ENCODE results near the gene EGFLAM. TPM values are rescaled to one million over a fixed set of nuclear protein-coding genes. Genes with fewer than 3 reads are reported as not detected.

Gene EGFLAM
- total and polyA plus RNA-seq, 10 of the 15 experiments (the other 5 are each of a cell fraction or from before 2014, with no cell fraction given) = 0.37 TPM; not detected in 9

DNA sequence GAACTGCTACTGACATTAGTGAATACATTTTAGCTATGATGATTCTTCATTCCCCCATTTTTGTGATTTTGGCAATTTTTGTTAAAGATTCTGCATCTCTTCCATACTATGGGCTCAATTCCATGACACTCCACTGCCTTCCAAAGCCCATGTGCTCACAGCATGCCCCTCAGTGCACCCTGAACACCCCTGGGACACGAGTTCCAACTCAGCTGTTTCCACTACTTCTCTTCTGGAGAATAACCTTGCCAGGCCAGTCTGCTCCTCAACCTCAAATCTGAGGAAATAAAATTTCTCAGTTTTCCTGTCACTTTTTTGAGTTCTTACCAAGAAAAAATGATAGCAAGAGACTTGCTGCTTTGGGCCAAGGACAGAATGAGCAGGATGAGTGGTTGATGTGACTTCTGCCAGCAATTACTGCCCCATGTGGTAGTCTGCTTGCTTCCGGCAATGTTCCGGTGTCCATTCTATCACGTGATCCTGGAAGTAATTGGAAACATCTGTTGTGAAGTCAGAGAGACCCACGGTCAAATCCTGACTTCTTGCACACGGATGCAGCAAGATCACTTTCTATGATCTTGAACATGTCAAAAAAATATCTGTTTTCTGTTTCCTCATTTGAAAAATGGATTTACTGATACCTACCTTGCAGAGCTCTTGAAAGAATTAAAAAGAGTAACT lies 58.3 kb downstream of the EGFLAM start (continued):
- TF ChIP-seq, protein P1, sequence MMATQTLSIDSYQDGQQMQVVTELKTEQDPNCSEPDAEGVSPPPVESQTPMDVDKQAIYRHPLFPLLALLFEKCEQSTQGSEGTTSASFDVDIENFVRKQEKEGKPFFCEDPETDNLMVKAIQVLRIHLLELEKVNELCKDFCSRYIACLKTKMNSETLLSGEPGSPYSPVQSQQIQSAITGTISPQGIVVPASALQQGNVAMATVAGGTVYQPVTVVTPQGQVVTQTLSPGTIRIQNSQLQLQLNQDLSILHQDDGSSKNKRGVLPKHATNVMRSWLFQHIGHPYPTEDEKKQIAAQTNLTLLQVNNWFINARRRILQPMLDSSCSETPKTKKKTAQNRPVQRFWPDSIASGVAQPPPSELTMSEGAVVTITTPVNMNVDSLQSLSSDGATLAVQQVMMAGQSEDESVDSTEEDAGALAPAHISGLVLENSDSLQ (IDR thresholded peaks at IDR 0.05) = no peak
- TF ChIP-seq NR2C1 (IDR thresholded peaks at IDR 0.05) = no peak

DNA sequence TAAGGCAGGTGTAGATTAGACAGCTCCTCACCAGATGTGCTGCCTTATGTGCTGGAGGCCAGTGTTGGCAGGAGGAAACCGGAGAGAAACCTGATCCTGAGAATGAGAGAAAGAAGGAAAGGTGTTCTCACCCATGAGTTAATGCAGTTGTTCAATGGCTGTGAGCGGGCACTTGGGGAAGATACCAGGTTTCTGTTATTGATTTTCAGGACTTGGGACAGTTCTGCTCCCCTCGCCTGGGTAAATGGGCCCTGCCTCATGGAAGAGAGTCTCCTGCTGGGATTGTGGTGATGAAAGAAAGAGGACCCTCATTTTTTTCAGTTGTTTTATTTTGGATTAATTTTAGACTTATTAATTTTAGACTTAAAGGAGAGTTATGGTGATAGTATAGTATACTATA lies 59.5 kb downstream of the EGFLAM start:
- Histone ChIP-seq H3K9ac (ENCODE audit: control insufficient read depth, insufficient read depth, low read length) (no peak overlapping the region), H4K20me1 (ENCODE audit: control insufficient read depth, insufficient read depth) (no peaks in the 10 kb centered on the region), H3K4me2 (ENCODE audit: control insufficient read depth, insufficient read depth) (no peak overlapping the region), H3K9me3 (replicated peaks; ENCODE audit: control insufficient read depth, insufficient read depth, low read length) (no peaks in the 10 kb centered on the region), H2AFZ (ENCODE audit: control insufficient read depth, low read depth, low read length) (no peak overlapping the region), H3K4me1 (ENCODE audit: control insufficient read depth, insufficient read depth, low read length) (no peaks in the 10 kb centered on the region), H3K27me3 (replicated peaks in 1 of 2; ENCODE audit: control insufficient read depth in 2 of 2, insufficient read depth in 2 of 2, low read length in 1 of 2) (no peaks in the 10 kb centered on the region), H3K36me3 (ENCODE audit: control insufficient read depth in 2 of 2, insufficient read depth in 2 of 2, low read length in 1 of 2) (no peaks in the 10 kb centered on the region), H3K27ac (ENCODE audit: control insufficient read depth, insufficient read depth) (no peak overlapping the region), H3K4me3 (no peak overlapping the region), H3K79me2 (ENCODE audit: control insufficient read depth, insufficient read depth, low read length) (no peaks in the 10 kb centered on the region)
- no TSS peak for BruUV-seq (replicated peaks)
- intact Hi-C loops (cut with micrococcal nuclease; ENCODE audit: unreplicated experiment) (no loop called here), in situ Hi-C loops (cut with MboI) (no loop called here)
- TF ChIP-seq RFX5 (IDR thresholded peaks at IDR 0.05; ENCODE audit: low read depth, low read length) (no peak), DPF2 (IDR thresholded peaks at IDR 0.05) (no peak), RAD21 (IDR thresholded peaks at IDR 0.05; ENCODE audit: insufficient read depth, low read depth, low read length) (no peak), CHD2 (IDR thresholded peaks at IDR 0.05; ENCODE audit: borderline replicate concordance, low read depth, low read length) (no peak), TAF1 (IDR thresholded peaks at IDR 0.05; ENCODE audit: borderline replicate concordance, low read depth, low read length) (no peak), SIX5 (IDR thresholded peaks at IDR 0.05; ENCODE audit: low read depth, low read length, severe bottlenecking) (no peak), PAX8 (IDR thresholded peaks at IDR 0.05) (no peak), SREBF1 (IDR thresholded peaks at IDR 0.05; ENCODE audit: low read length) (no peak), ZBED1 (IDR thresholded peaks at IDR 0.05; ENCODE audit: borderline replicate concordance) (no peak), ZSCAN29 (IDR thresholded peaks at IDR 0.05) (no peak), HDAC6 (IDR thresholded peaks at IDR 0.05; ENCODE audit: unreplicated experiment) (no peak), NR2C1 (IDR thresholded peaks at IDR 0.05) (no peak), MTA2 (IDR thresholded peaks at IDR 0.05; ENCODE audit: low read depth) (no peak), EP300 (IDR thresholded peaks at IDR 0.05; ENCODE audit: borderline replicate concordance in 1 of 2, control insufficient read depth in 1 of 2, low read depth in 2 of 2, low read length in 2 of 2) (no peak)
- TF ChIP-seq, protein P2, sequence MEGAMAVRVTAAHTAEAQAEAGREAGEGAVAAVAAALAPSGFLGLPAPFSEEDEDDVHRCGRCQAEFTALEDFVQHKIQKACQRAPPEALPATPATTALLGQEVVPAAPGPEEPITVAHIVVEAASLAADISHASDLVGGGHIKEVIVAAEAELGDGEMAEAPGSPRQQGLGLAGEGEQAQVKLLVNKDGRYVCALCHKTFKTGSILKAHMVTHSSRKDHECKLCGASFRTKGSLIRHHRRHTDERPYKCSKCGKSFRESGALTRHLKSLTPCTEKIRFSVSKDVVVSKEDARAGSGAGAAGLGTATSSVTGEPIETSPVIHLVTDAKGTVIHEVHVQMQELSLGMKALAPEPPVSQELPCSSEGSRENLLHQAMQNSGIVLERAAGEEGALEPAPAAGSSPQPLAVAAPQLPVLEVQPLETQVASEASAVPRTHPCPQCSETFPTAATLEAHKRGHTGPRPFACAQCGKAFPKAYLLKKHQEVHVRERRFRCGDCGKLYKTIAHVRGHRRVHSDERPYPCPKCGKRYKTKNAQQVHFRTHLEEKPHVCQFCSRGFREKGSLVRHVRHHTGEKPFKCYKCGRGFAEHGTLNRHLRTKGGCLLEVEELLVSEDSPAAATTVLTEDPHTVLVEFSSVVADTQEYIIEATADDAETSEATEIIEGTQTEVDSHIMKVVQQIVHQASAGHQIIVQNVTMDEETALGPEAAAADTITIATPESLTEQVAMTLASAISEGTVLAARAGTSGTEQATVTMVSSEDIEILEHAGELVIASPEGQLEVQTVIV (IDR thresholded peaks at IDR 0.05; ENCODE audit: borderline replicate concordance, partially characterized antibody) = no peak
- TF ChIP-seq, protein P3, sequence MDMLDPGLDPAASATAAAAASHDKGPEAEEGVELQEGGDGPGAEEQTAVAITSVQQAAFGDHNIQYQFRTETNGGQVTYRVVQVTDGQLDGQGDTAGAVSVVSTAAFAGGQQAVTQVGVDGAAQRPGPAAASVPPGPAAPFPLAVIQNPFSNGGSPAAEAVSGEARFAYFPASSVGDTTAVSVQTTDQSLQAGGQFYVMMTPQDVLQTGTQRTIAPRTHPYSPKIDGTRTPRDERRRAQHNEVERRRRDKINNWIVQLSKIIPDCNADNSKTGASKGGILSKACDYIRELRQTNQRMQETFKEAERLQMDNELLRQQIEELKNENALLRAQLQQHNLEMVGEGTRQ (IDR thresholded peaks at IDR 0.05; ENCODE audit: borderline replicate concordance, low read depth, low read length) = no peak
- ChIA-PET CTCF (no interaction called here), RAD21 (ENCODE audit: unreplicated experiment) (no interaction called here), POLR2A (no interaction called here), SMC1A (ENCODE audit: uncharacterized antibody, unreplicated experiment) (no interaction called here)
- 16% methylated on average over 3 of the region's 3 CpGs for WGBS (ENCODE audit: insufficient coverage, insufficient replicate concordance, low lambda C conversion rate, missing lambda C conversion rate)
- no peak for DNase-seq (ENCODE audit: low read depth, low spot score)
- FAIRE-seq = no peak
- ATAC-seq = no peak

All from GM12878 (cell line).